ENCODE data around the gene SRGAP1. TPM values are rescaled to one million over a fixed set of nuclear protein-coding genes. Genes with fewer than 3 reads are reported as not detected.

SRGAP1 gene
- total and polyA plus RNA-seq, 2 of the 4 experiments (the other 2 are of a cell fraction) = 10.0 to 10.2 TPM

DNA sequence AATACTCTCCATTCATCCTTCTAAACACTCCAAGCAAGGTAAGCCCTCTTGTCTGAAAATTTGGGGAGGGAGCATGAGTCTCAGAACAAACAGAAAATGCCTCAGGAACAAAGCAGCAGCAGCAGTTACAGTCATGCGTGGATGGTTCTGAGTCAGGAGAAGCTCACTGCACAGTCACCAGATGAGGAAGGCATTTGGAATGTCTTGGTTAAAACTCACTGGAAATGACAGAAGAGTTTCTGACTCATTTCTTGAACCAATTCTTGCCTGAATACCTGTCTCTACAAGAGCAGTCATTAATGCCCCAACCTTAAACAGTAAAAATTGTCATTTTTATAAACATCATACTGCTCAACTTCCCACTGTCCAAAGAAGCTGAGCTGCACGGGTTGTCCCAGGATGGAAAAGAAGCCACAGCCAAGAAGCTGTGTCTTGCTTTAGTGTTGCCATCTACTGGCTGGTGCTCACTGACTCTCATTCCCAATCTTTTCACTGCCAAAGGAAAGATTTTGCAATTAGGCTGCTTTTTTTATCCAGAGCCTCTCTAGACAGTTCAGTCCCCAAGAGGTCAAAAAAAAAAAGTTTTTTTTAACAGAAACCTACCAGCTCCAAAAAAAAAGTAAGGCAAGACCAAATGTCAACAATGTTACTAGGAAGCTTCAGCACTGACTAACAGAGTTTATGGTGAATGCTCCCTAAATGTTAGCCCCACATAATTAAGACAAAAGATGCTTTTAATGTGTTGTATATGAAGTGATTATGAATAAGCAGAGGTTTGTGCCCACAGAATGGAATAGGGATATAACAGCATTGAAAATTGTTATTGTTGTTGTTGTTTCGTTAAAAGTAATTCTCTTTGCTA, 337.2 kb downstream of the SRGAP1 start:
- Histone ChIP-seq H3K4ac (ENCODE audit: low read depth, low read length) (peak overlapping the region; percentile 99), H3K4me2 (ENCODE audit: low read depth, low read length) (peak overlapping the region; percentile 80), H4K5ac (ENCODE audit: low read depth, low read length) (peak overlapping the region; percentile 94), H3K4me1 (ENCODE audit: control insufficient read depth, insufficient read depth, low read length) (peaks cover 24% of the 10 kb centered on the region), H4K91ac (ENCODE audit: insufficient read depth, low read depth, low read length) (peak overlapping the region; percentile 98), H3K27me3 (ENCODE audit: control insufficient read depth, insufficient read depth, low read length) (no peaks in the 10 kb centered on the region), H3K36me3 (ENCODE audit: control insufficient read depth, insufficient read depth, low read length) (no peaks in the 10 kb centered on the region), H2BK15ac (ENCODE audit: low read depth, low read length) (peak overlapping the region; percentile 99; the same call in 2 of the 3 replicates), H2AK5ac (ENCODE audit: low read depth, low read length) (peak overlapping the region; percentile 99), H3K56ac (ENCODE audit: extremely low read depth, insufficient read depth, low read length) (peak overlapping the region; percentile 93), H3K23ac (ENCODE audit: low read depth, low read length) (peak overlapping the region; percentile 98), H2BK120ac (ENCODE audit: low read depth, low read length) (peak overlapping the region; percentile 98), H3K4me3 (ENCODE audit: insufficient read depth, low read depth, low read length) (peak overlapping the region; percentile 10; the same call in 1 of the 2 replicates), H3K9me1 (ENCODE audit: insufficient read depth, low read length) (peaks cover 10% of the 10 kb centered on the region), H2BK20ac (ENCODE audit: low read depth, low read length) (peak overlapping the region; percentile 95), H4K8ac (ENCODE audit: low read depth in 2 of 2, low read length in 2 of 2) (peak overlapping the region; percentile 90 to 97), H3K9me3 (ENCODE audit: control insufficient read depth, insufficient read depth, low read length) (no peaks in the 10 kb centered on the region), H2AFZ (replicated peaks; ENCODE audit: low read length, poor library complexity) (no peak overlapping the region), H2BK5ac (ENCODE audit: low read depth, low read length, poor library complexity, severe bottlenecking) (peak overlapping the region; percentile 97), H3K79me1 (ENCODE audit: low read depth in 1 of 2, low read length in 2 of 2) (peaks cover 0 to 30% of the 10 kb centered on the region in 2 experiments; a peak in 2 of 4 replicates), H4K20me1 (ENCODE audit: insufficient read depth, low read length) (no peaks in the 10 kb centered on the region), H3K27ac (ENCODE audit: insufficient read depth, low read length) (peak overlapping the region; percentile 98), H3K18ac (ENCODE audit: low read depth, low read length) (peak overlapping the region; percentile 97), H3K9ac (ENCODE audit: low read depth, low read length) (peak overlapping the region; percentile 62), H2AK9ac (replicated peaks; ENCODE audit: low read depth, low read length, poor library complexity) (no peak overlapping the region), H3K14ac (replicated peaks; ENCODE audit: low read depth, low read length) (peak overlapping the region; percentile 94)
- ChIA-PET CTCF (interaction anchor here (0.6 to 1.3 kb wide), 23 partner anchors 22 to 345 kb away, joined by 3 to 6 read pairs (median 3); partner anchors contain the start of genes KICS2 and SRGAP1), POLR2A (ENCODE audit: unreplicated experiment) (interaction anchor here (0.7 kb wide), 1 partner anchor 64 kb away, joined by 3 read pairs; no protein-coding TSS in a partner anchor)
- in situ Hi-C loops (cut with MboI; ENCODE audit: low sequenced_read_pairs) (no loop called here), intact Hi-C loops (cut with micrococcal nuclease) (loop anchor here (1.0 to 10.0 kb wide), 7 partner anchors 69 to 342 kb away; no protein-coding TSS in a partner anchor), dilution Hi-C loops (cut with HindIII; ENCODE audit: low sequenced_read_pairs, unreplicated experiment) (no loop called here)
- peak; percentile 99 for DNase-seq
- WGBS, 2 experiments (ENCODE audit: extremely low coverage in 2 of 2, insufficient read length in 1 of 2) = no CpG with 5 or more reads among the region's 3 CpGs
- peak; percentile 86 for ATAC-seq (ENCODE audit: low read depth)
- no TSS peak for BruUV-seq (replicated peaks)
- TF ChIP-seq RCOR1 (IDR thresholded peaks at IDR 0.05; ENCODE audit: insufficient replicate concordance, low read length) = peak; percentile 25
- TF ChIP-seq, protein P1, sequence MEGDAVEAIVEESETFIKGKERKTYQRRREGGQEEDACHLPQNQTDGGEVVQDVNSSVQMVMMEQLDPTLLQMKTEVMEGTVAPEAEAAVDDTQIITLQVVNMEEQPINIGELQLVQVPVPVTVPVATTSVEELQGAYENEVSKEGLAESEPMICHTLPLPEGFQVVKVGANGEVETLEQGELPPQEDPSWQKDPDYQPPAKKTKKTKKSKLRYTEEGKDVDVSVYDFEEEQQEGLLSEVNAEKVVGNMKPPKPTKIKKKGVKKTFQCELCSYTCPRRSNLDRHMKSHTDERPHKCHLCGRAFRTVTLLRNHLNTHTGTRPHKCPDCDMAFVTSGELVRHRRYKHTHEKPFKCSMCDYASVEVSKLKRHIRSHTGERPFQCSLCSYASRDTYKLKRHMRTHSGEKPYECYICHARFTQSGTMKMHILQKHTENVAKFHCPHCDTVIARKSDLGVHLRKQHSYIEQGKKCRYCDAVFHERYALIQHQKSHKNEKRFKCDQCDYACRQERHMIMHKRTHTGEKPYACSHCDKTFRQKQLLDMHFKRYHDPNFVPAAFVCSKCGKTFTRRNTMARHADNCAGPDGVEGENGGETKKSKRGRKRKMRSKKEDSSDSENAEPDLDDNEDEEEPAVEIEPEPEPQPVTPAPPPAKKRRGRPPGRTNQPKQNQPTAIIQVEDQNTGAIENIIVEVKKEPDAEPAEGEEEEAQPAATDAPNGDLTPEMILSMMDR (conservative IDR thresholded peaks at IDR 0.05; ENCODE audit: low read depth, low read length) = peak; percentile 61
- TF ChIP-seq NFE2L2 (IDR thresholded peaks at IDR 0.05; ENCODE audit: low read depth, low read length) = peak; percentile 80
- no peak for TF ChIP-seq MXI1 (IDR thresholded peaks at IDR 0.05; ENCODE audit: borderline replicate concordance, low read depth, low read length)
- TF ChIP-seq CHD1 (IDR thresholded peaks at IDR 0.05; ENCODE audit: low read depth, low read length) = no peak
- TF ChIP-seq MAZ (IDR thresholded peaks at IDR 0.05; ENCODE audit: borderline replicate concordance, low read depth, low read length) = no peak
- TF ChIP-seq SMC3 (IDR thresholded peaks at IDR 0.05; ENCODE audit: low read depth, low read length) = peak; percentile 63
- peak; percentile 63; the same call in 1 of the 2 replicates for TF ChIP-seq POLR2A (IDR thresholded peaks at IDR 0.05; ENCODE audit: low read depth, low read length)
- TF ChIP-seq, protein P2, sequence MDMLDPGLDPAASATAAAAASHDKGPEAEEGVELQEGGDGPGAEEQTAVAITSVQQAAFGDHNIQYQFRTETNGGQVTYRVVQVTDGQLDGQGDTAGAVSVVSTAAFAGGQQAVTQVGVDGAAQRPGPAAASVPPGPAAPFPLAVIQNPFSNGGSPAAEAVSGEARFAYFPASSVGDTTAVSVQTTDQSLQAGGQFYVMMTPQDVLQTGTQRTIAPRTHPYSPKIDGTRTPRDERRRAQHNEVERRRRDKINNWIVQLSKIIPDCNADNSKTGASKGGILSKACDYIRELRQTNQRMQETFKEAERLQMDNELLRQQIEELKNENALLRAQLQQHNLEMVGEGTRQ (IDR thresholded peaks at IDR 0.05; ENCODE audit: low read depth, low read length) = no peak
- no peak for TF ChIP-seq ELK1 (IDR thresholded peaks at IDR 0.05; ENCODE audit: borderline replicate concordance, low read depth, low read length)
- peak; percentile 63 for TF ChIP-seq BHLHE40 (IDR thresholded peaks at IDR 0.05; ENCODE audit: low read depth, low read length)
- TF ChIP-seq RFX5 (IDR thresholded peaks at IDR 0.05; ENCODE audit: low read depth, low read length) = no peak
- peak; percentile 98 for TF ChIP-seq FOS (IDR thresholded peaks at IDR 0.05; ENCODE audit: low read depth, low read length)
